ENCODE data around the gene ZDHHC3.
"Not testable (repeated sequence)": the region's sequence is repeated elsewhere in the genome, so short reads cannot be mapped to it uniquely, and the experiment has no call there.

ZDHHC3 gene

GRCh38 chr3:44963571-44964325 lies 12.2 kb downstream of the ZDHHC3 start:
- DNase-seq (ENCODE audit: low read depth): no peak

GRCh38 chr3:44962621-44963393 lies 13.2 kb downstream of the ZDHHC3 start:
- no peak for DNase-seq (ENCODE audit: low read depth)

GRCh38 chr3:44961888-44962287 lies 14.1 kb downstream of the ZDHHC3 start:
- DNase-seq (ENCODE audit: low read depth): no peak

GRCh38 chr3:44960387-44961026 lies 15.5 kb downstream of the ZDHHC3 start:
- no peak for DNase-seq (ENCODE audit: low read depth)

- no peak for DNase-seq (ENCODE audit: low read depth)
These were observed 17.6 kb downstream of the ZDHHC3 start for GRCh38 chr3:44958386-44958785.

- no peak for DNase-seq (ENCODE audit: low read depth)
These were observed 18.0 kb downstream of the ZDHHC3 start for GRCh38 chr3:44957986-44958385.

- no peak for DNase-seq (ENCODE audit: low read depth)
These were observed 20.1 kb downstream of the ZDHHC3 start for GRCh38 chr3:44955917-44956316.

- no peak for DNase-seq (ENCODE audit: low read depth)
These were observed 21.0 kb downstream of the ZDHHC3 start for GRCh38 chr3:44954962-44955361.

- DNase-seq (ENCODE audit: low read depth): no peak
These were observed 21.7 kb downstream of the ZDHHC3 start for GRCh38 chr3:44954304-44954703.

- DNase-seq (ENCODE audit: low read depth): no peak
These were observed 23.3 kb downstream of the ZDHHC3 start for GRCh38 chr3:44952689-44953088.

GRCh38 chr3:44950275-44950734 lies 25.7 kb downstream of the ZDHHC3 start:
- no peak for DNase-seq (ENCODE audit: low read depth)

GRCh38 chr3:44949770-44950169 lies 26.2 kb downstream of the ZDHHC3 start:
- not testable (repeated sequence) for DNase-seq (ENCODE audit: low read depth)

GRCh38 chr3:44948239-44948638 lies 27.7 kb downstream of the ZDHHC3 start:
- DNase-seq (ENCODE audit: low read depth): no peak

GRCh38 chr3:44942202-44942921 lies 33.6 kb downstream of the ZDHHC3 start:
- DNase-seq (ENCODE audit: low read depth): peak; percentile 25

GRCh38 chr3:44939581-44940036 lies 36.4 kb downstream of the ZDHHC3 start:
- DNase-seq (ENCODE audit: low read depth): no peak

GRCh38 chr3:44932986-44933944 lies 42.7 kb downstream of the ZDHHC3 start:
- DNase-seq (ENCODE audit: low read depth): no peak

- no peak for DNase-seq (ENCODE audit: low read depth)
These were observed 43.7 kb downstream of the ZDHHC3 start for GRCh38 chr3:44932271-44932670.

GRCh38 chr3:44931791-44932190 lies 44.2 kb downstream of the ZDHHC3 start:
- no peak for DNase-seq (ENCODE audit: low read depth)

- DNase-seq (ENCODE audit: low read depth): no peak
These were observed 45.1 kb downstream of the ZDHHC3 start for GRCh38 chr3:44930911-44931310.

GRCh38 chr3:44929782-44930181 lies 46.2 kb downstream of the ZDHHC3 start:
- DNase-seq (ENCODE audit: low read depth): no peak

GRCh38 chr3:44927371-44927770 lies 48.6 kb downstream of the ZDHHC3 start:
- DNase-seq (ENCODE audit: low read depth): no peak
